Endothelial cell of umbilical vein (primary cell): Measurements from ENCODE around the gene PLCB4. TPM values are rescaled to one million over a fixed set of nuclear protein-coding genes. Genes with fewer than 3 reads are reported as not detected.

Experiments
- BruUV-seq: library from RNA; stranded (reverse); fragments of 400-500 nt; replicated peaks from 2 replicates; lab custom pipeline; 2021; lab: Mats Ljungman, UMichigan
- CTCF ChIA-PET: fragments of 300-600, 350-600 bp; sonication (Branson Sonifier 250); formaldehyde crosslinking; loops from one replicate; lab custom pipeline; 2021; ENCODE audit warnings: antibody characterized with exemption, inconsistent platforms; lab: Charles Lee
- POLR2A ChIA-PET: fragments of 300-600, 350-600 bp; sonication (Branson Sonifier 250); formaldehyde crosslinking; loops from one replicate; lab custom pipeline; 2021; ENCODE audit warnings: antibody characterized with exemption, inconsistent platforms; lab: Charles Lee
- DNase-seq: peaks from one replicate; pipeline ENCODE4 v3.0.0-alpha.2; 2011; ENCODE audit warnings: low read depth, low spot score
- FAIRE-seq: peaks from 2 replicates; lab custom pipeline; 2011; peaks lifted over from hg19 to GRCh38; lab: Jason Lieb, UNC
- H2AFZ ChIP-seq: 2 replicates; pipeline ENCODE4 v1.6.0; 2012; ENCODE audit warnings: low read depth, low read length, control low read depth, inconsistent platforms
- H3K27ac ChIP-seq: 2 replicates; pipeline ENCODE4 v1.5.1; 2011; ENCODE audit warnings: low read depth, mild to moderate bottlenecking, control low read depth, low read length, moderate library complexity; ENCODE audit not compliant: insufficient read depth
- H3K27me3 ChIP-seq, 2 experiments: 2 replicates each; pipeline versions ENCODE4 v1.6.0 to v1.6.1; 2011; ENCODE audit warnings: low read length in 2 of 2, mixed read lengths in 1 of 2; ENCODE audit not compliant: control insufficient read depth in 2 of 2, insufficient read depth in 2 of 2
- H3K36me3 ChIP-seq, 2 experiments: 2 replicates in 1 of 2; 3 replicates in 1 of 2; pipeline ENCODE4 v1.5.1; 2011; ENCODE audit warnings: low read length in 2 of 2, mild to moderate bottlenecking in 1 of 2, moderate library complexity in 1 of 2; ENCODE audit not compliant: control insufficient read depth in 2 of 2, insufficient read depth in 2 of 2; ENCODE audit errors: extremely low read depth in 1 of 2
- H3K4me1 ChIP-seq: 3 replicates; pipeline ENCODE4 v1.5.1; 2011; ENCODE audit warnings: mild to moderate bottlenecking, low read length; ENCODE audit not compliant: control insufficient read depth, insufficient read depth; ENCODE audit errors: extremely low read depth
- H3K4me2 ChIP-seq: 2 replicates; pipeline ENCODE4 v1.6.1; 2011; ENCODE audit warnings: low read length, control low read depth, mixed read lengths; ENCODE audit not compliant: insufficient read depth
- H3K4me3 ChIP-seq, 3 experiments: fragments of 200-600 bp in 1 of 3; sonication (generic), shearing (Covaris generic) in 1 of 3; replicated peaks in 1 of 3; 2 replicates each; pipeline ENCODE4 v1.5.1; 2011 to 2016; ENCODE audit warnings: control low read depth in 3 of 3, low read length in 3 of 3, mild to moderate bottlenecking in 2 of 3, inconsistent platforms in 1 of 3, low read depth in 1 of 3, moderate library complexity in 1 of 3; ENCODE audit not compliant: insufficient read depth in 1 of 3
- H3K79me2 ChIP-seq: 2 replicates; pipeline ENCODE4 v1.6.0; 2012; ENCODE audit warnings: low read length, inconsistent platforms; ENCODE audit not compliant: control insufficient read depth, insufficient read depth
- H3K9ac ChIP-seq: replicated peaks from 2 replicates; pipeline ENCODE3; 2011; ENCODE audit warnings: low read length, control low read depth; ENCODE audit not compliant: insufficient read depth; ENCODE audit errors: extremely low read depth
- H3K9me1 ChIP-seq: replicated peaks from 3 replicates; pipeline ENCODE4 v1.6.0; 2011; ENCODE audit warnings: mild to moderate bottlenecking, low read length; ENCODE audit not compliant: control insufficient read depth, insufficient read depth; ENCODE audit errors: extremely low read depth
- H3K9me3 ChIP-seq: replicated peaks from 2 replicates; pipeline ENCODE4 v1.5.1; 2012; ENCODE audit warnings: low read length, inconsistent platforms; ENCODE audit not compliant: control insufficient read depth, insufficient read depth
- H4K20me1 ChIP-seq: replicated peaks from 2 replicates; pipeline ENCODE3; 2011; ENCODE audit warnings: mild to moderate bottlenecking, low read length; ENCODE audit not compliant: control insufficient read depth, insufficient read depth; ENCODE audit errors: extremely low read depth
- CTCF ChIP-seq, 2 donors: IDR thresholded peaks; 1 replicate in 1 of 2; 2 replicates in 1 of 2; pipeline ENCODE4 v1.5.1; 2011; ENCODE audit warnings: low read length in 2 of 2, mild to moderate bottlenecking in 2 of 2, moderate library complexity in 2 of 2, control low read depth in 1 of 2, inconsistent platforms in 1 of 2, low read depth in 1 of 2; ENCODE audit not compliant: insufficient read depth in 1 of 2; ENCODE audit errors: extremely low read depth in 1 of 2
- EZH2 ChIP-seq: IDR thresholded peaks from 2 replicates; pipeline ENCODE4 v1.6.1; 2012; ENCODE audit warnings: borderline replicate concordance, low read depth, mild to moderate bottlenecking, moderate library complexity, low read length, inconsistent platforms; ENCODE audit not compliant: severe bottlenecking
- FOS ChIP-seq: IDR thresholded peaks from 2 replicates; pipeline ENCODE4 v1.6.1; 2011; ENCODE audit warnings: mild to moderate bottlenecking, low read length, moderate library complexity, borderline replicate concordance; ENCODE audit not compliant: insufficient read depth
- GATA2 ChIP-seq: IDR thresholded peaks from 2 replicates; pipeline ENCODE4 v1.7.0; 2011; ENCODE audit warnings: low read depth, mild to moderate bottlenecking, moderate library complexity, mixed read lengths, low read length; ENCODE audit not compliant: insufficient read length, insufficient read depth
- JUN ChIP-seq: IDR thresholded peaks from 2 replicates; pipeline ENCODE4 v1.6.1; 2011; ENCODE audit warnings: borderline replicate concordance, low read depth; ENCODE audit not compliant: insufficient read length, insufficient read depth
- MYC ChIP-seq: IDR thresholded peaks from one replicate; pipeline ENCODE4 v1.6.1; 2011; ENCODE audit warnings: mild to moderate bottlenecking, low read depth, low read length
- POLR2A ChIP-seq: IDR thresholded peaks from 2 replicates; pipeline ENCODE4 v1.6.1; 2012; ENCODE audit warnings: low read depth, mild to moderate bottlenecking, control low read depth, low read length
- POLR2AphosphoS5 ChIP-seq: IDR thresholded peaks from 2 replicates; pipeline ENCODE4 v1.6.1; 2012; ENCODE audit warnings: low read depth, mild to moderate bottlenecking, control low read depth, low read length, moderate library complexity; ENCODE audit not compliant: insufficient read depth
- dilution Hi-C: fragments of 300-500 bp; cut with MboI; formaldehyde crosslinking; loops from one replicate; pipeline ENCODE4 v1.15.0; 2019; ENCODE audit warnings: low sequenced_read_pairs; ENCODE audit not compliant: extremely low pct_ligation_motif_present
- intact Hi-C: fragments of 100-400 bp; cut with micrococcal nuclease; formaldehyde crosslinking; loops from one replicate; pipeline ENCODE4 v1.10.0; 2022
- polyA plus RNA-seq, 4 experiments: library from polyadenylated mRNA; depleted of rRNA in 3 of 4; stranded (reverse) in 3 of 4; unstranded in 1 of 4; fragments of >200 nt; gene quantifications; 2 replicates each; pipeline versions ENCODE4 v1.2.1 to v1.2.3, GENCODE V29; 2011 to 2012; ENCODE audit warnings: missing spikeins in 1 of 4
- total RNA-seq: library from RNA; stranded (reverse); gene quantifications from 2 replicates; pipeline ENCODE4 v1.2.3, GENCODE V29; 2021

The PLCB4 gene
- total and polyA plus RNA-seq, 2 donors (not counting 3 experiments of a cell fraction or from before 2014, with no cell fraction given): 0.37 to 1.7 TPM

- CTCF ChIA-PET: interaction anchor here (1.7 kb wide), 1 partner anchor 46 kb away, joined by 5 read pairs; no protein-coding TSS in a partner anchor
- FAIRE-seq: no peak
- H3K9me1 ChIP-seq: no peaks in the 10 kb centered on the region
- no peak for DNase-seq
- no peak overlapping the region for H2AFZ ChIP-seq
- no peaks in the 10 kb centered on the region for H3K4me1 ChIP-seq
- H3K9me3 ChIP-seq: no peaks in the 10 kb centered on the region
- H3K9ac ChIP-seq: no peak overlapping the region
- POLR2A ChIA-PET: no interaction called here
- no peaks in the 10 kb centered on the region for H4K20me1 ChIP-seq
- no peak overlapping the region for H3K4me2 ChIP-seq
- H3K4me3 ChIP-seq: no peak overlapping the region
- dilution Hi-C loops: no loop called here
- no peak overlapping the region for H3K27ac ChIP-seq
- H3K36me3 ChIP-seq: no peaks in the 10 kb centered on the region
- BruUV-seq: no TSS peak
- intact Hi-C loops: no loop called here
- no peaks in the 10 kb centered on the region for H3K79me2 ChIP-seq
- TF ChIP-seq GATA2 (no peak), MYC (no peak), JUN (no peak), POLR2A (no peak)
- H3K27me3 ChIP-seq: no peaks in the 10 kb centered on the region
These were observed 385.9 kb downstream of the PLCB4 start for GRCh38 chr20:9454791-9455190.

GRCh38 chr20:9457136-9457535 lies 388.2 kb downstream of the PLCB4 start:
- no peaks in the 10 kb centered on the region for H3K27me3 ChIP-seq
- H3K27ac ChIP-seq: no peak overlapping the region
- no peak for DNase-seq

More at GRCh38 chr20:9457136-9457535, 388.2 kb downstream of the PLCB4 start:
- no peaks in the 10 kb centered on the region for H3K9me3 ChIP-seq
- H3K4me3 ChIP-seq: no peak overlapping the region
- no peaks in the 10 kb centered on the region for H3K9me1 ChIP-seq
- H3K9ac ChIP-seq: no peak overlapping the region
- no peaks in the 10 kb centered on the region for H4K20me1 ChIP-seq
- no peaks in the 10 kb centered on the region for H3K79me2 ChIP-seq
- no peak overlapping the region for H2AFZ ChIP-seq
- no peaks in the 10 kb centered on the region for H3K36me3 ChIP-seq
- BruUV-seq: no TSS peak
- FAIRE-seq: no peak
- H3K4me1 ChIP-seq: peaks cover 13% of the 10 kb centered on the region
- H3K4me2 ChIP-seq: no peak overlapping the region
- dilution Hi-C loops: no loop called here
- TF ChIP-seq CTCF (IDR thresholded peaks at IDR 0.05; ENCODE audit: extremely low read depth in 1 of 2, insufficient read depth in 1 of 2, low read depth in 1 of 2, low read length in 2 of 2) (no peak), JUN (no peak), MYC (no peak), GATA2 (no peak), FOS (no peak), EZH2 (no peak), POLR2A (no peak), POLR2AphosphoS5 (no peak)
- intact Hi-C loops: no loop called here
- ChIA-PET POLR2A (no interaction called here), CTCF (interaction anchor here (0.8 to 5.4 kb wide), 6 partner anchors 11 to 153 kb away, joined by 3 to 64 read pairs (median 14); no protein-coding TSS in a partner anchor)
